Naive thymus-derived CD4-positive, alpha-beta T cell (primary cell): ENCODE measurements around the gene SLC2A13. TPM values are rescaled to one million over a fixed set of nuclear protein-coding genes. Genes with fewer than 3 reads are reported as not detected.

Experiments used
- ATAC-seq: fragments of 150-1000 bp; cut with Tn5 transposase; 2 replicates; pipeline ENCODE4 v1.10.0; 2021; ENCODE audit warnings: mild to moderate bottlenecking, moderate library complexity
- CTCF ChIA-PET: fragments of 350-600 bp; sonication (Branson Sonifier 250); formaldehyde crosslinking; loops from one replicate; lab custom pipeline; 2021; ENCODE audit warnings: antibody characterized with exemption; lab: Charles Lee
- POLR2A ChIA-PET: fragments of 350-600 bp; sonication (Branson Sonifier 250); formaldehyde crosslinking; loops from one replicate; lab custom pipeline; 2021; ENCODE audit warnings: antibody characterized with exemption, inconsistent platforms; lab: Charles Lee
- DNase-seq, 9 donors: peaks; one replicate each; pipeline versions ENCODE4 v3.0.0 to v3.0.0-alpha.2; 2020 to 2022; ENCODE audit warnings: mixed read lengths in 1 of 9
- H3K27ac ChIP-seq: one replicate; pipeline ENCODE4 v1.7.0; 2013; ENCODE audit warnings: mild to moderate bottlenecking, low read depth, low read length, moderate library complexity
- H3K27me3 ChIP-seq, 2 donors: one replicate each; pipeline ENCODE4 v1.7.0; 2013; ENCODE audit warnings: low read length in 2 of 2, mild to moderate bottlenecking in 2 of 2, moderate library complexity in 2 of 2; ENCODE audit not compliant: control insufficient read depth in 2 of 2, insufficient read depth in 2 of 2
- H3K36me3 ChIP-seq, 3 experiments: 1 replicate in 2 of 3; 2 replicates in 1 of 3; pipeline ENCODE4 v1.7.0; 2013; ENCODE audit warnings: low read length in 3 of 3, mild to moderate bottlenecking in 3 of 3, moderate library complexity in 1 of 3; ENCODE audit not compliant: insufficient read depth in 3 of 3, control insufficient read depth in 2 of 3
- H3K4me1 ChIP-seq, 2 donors: one replicate each; pipeline ENCODE4 v1.7.0; 2013; ENCODE audit warnings: low read length in 2 of 2, mild to moderate bottlenecking in 2 of 2, moderate library complexity in 1 of 2; ENCODE audit not compliant: control insufficient read depth in 2 of 2, insufficient read depth in 2 of 2
- H3K4me3 ChIP-seq: 2 replicates; pipeline ENCODE4 v1.7.0; 2013; ENCODE audit warnings: mild to moderate bottlenecking, low read length
- H3K9me3 ChIP-seq, 3 experiments: 1 replicate in 2 of 3; 2 replicates in 1 of 3; pipeline ENCODE4 v1.7.0; 2013; ENCODE audit warnings: low read length in 3 of 3; ENCODE audit not compliant: control insufficient read depth in 2 of 3
- H3K27ac Mint-ChIP-seq, 9 donors: one replicate each; pipeline ENCODE4 v1.8.0; 2020 to 2022; ENCODE audit warnings: mixed read lengths in 9 of 9, mild to moderate bottlenecking in 8 of 9, moderate library complexity in 5 of 9, inconsistent platforms in 2 of 9
- H3K27me3 Mint-ChIP-seq, 5 donors: one replicate each; pipeline ENCODE4 v1.8.0; 2021 to 2022; ENCODE audit warnings: mixed read lengths in 5 of 5, mild to moderate bottlenecking in 1 of 5
- H3K36me3 Mint-ChIP-seq, 5 donors: one replicate each; pipeline ENCODE4 v1.8.0; 2020 to 2022; ENCODE audit warnings: mixed read lengths in 5 of 5, mild to moderate bottlenecking in 3 of 5, inconsistent platforms in 1 of 5
- H3K4me1 Mint-ChIP-seq, 7 donors: one replicate each; pipeline ENCODE4 v1.8.0; 2020 to 2022; ENCODE audit warnings: mixed read lengths in 7 of 7, mild to moderate bottlenecking in 3 of 7, inconsistent platforms in 1 of 7
- H3K4me3 Mint-ChIP-seq, 10 donors: one replicate each; pipeline ENCODE4 v1.8.0; 2020 to 2022; ENCODE audit warnings: mild to moderate bottlenecking in 10 of 10, mixed read lengths in 10 of 10, moderate library complexity in 6 of 10, inconsistent platforms in 2 of 10
- H3K9me3 Mint-ChIP-seq, 11 donors: one replicate each; pipeline ENCODE4 v1.8.0; 2020 to 2022; ENCODE audit warnings: mixed read lengths in 11 of 11, mild to moderate bottlenecking in 4 of 11, inconsistent platforms in 1 of 11, moderate library complexity in 1 of 11
- intact Hi-C, 2 donors: fragments of 100-400 bp; cut with micrococcal nuclease; formaldehyde crosslinking; loops; one replicate each; pipeline ENCODE4 v1.15.1; 2023
- polyA plus RNA-seq, 2 donors: library from polyadenylated mRNA; unstranded; fragments of 300-500 nt; fragmentation: Illumina TruSeq; gene quantifications; one replicate each; pipeline ENCODE4 v1.2.3, GENCODE V29; 2021
- total RNA-seq, 6 experiments: library from RNA in 5 of 6; stranded (reverse) in 5 of 6; gene quantifications; 1 replicate in 5 of 6; 2 replicates in 1 of 6; pipeline ENCODE4 v1.2.3 and lab custom pipeline; 2021 to 2026

SLC2A13 gene
- total and polyA plus RNA-seq, 7 experiments from 2014 or later = 1.2 to 5.8 (median 4.4) TPM

- H3K27ac ChIP-seq = no peak overlapping the region
- intact Hi-C loops = no loop called here
- Mint-ChIP-seq H3K4me3 (no peak overlapping the region), H3K9me3 (no peaks in the 10 kb centered on the region), H3K4me1 (peaks cover 0 to 7% (median 6%) of the 10 kb centered on the region in 7 donors), H3K36me3 (no peaks in the 10 kb centered on the region), H3K27ac (no peak overlapping the region), H3K27me3 (no peaks in the 10 kb centered on the region)
- no peak for DNase-seq
- no peaks in the 10 kb centered on the region for H3K36me3 ChIP-seq
- H3K4me3 ChIP-seq = no peak overlapping the region
- CTCF ChIA-PET = no interaction called here
- POLR2A ChIA-PET = no interaction called here
- no peaks in the 10 kb centered on the region for H3K27me3 ChIP-seq
- no peak for ATAC-seq
- H3K9me3 ChIP-seq = no peaks in the 10 kb centered on the region
- no peaks in the 10 kb centered on the region for H3K4me1 ChIP-seq
Measured at GRCh38 chr12:39988574-39988973, 117.3 kb downstream of the SLC2A13 start.

- H3K4me3 Mint-ChIP-seq = no peak overlapping the region
- no peaks in the 10 kb centered on the region for H3K9me3 Mint-ChIP-seq
- no peak overlapping the region for H3K4me3 ChIP-seq
- no peaks in the 10 kb centered on the region for H3K4me1 ChIP-seq
- no peaks in the 10 kb centered on the region for H3K9me3 ChIP-seq
- no peak overlapping the region for H3K27ac Mint-ChIP-seq
- no peaks in the 10 kb centered on the region for H3K36me3 ChIP-seq
- DNase-seq (no peak), ATAC-seq (no peak)
- no peaks in the 10 kb centered on the region for H3K36me3 Mint-ChIP-seq
- intact Hi-C loops = no loop called here
- H3K27me3 Mint-ChIP-seq = no peaks in the 10 kb centered on the region
- peaks cover 0 to 7% (median 6%) of the 10 kb centered on the region in 7 donors for H3K4me1 Mint-ChIP-seq
- ChIA-PET POLR2A (no interaction called here), CTCF (no interaction called here)
- no peak overlapping the region for H3K27ac ChIP-seq
- no peaks in the 10 kb centered on the region for H3K27me3 ChIP-seq
Measured at GRCh38 chr12:39986674-39987073, 119.2 kb downstream of the SLC2A13 start.

- no peaks in the 10 kb centered on the region for H3K27me3 Mint-ChIP-seq
- H3K4me3 ChIP-seq = no peak overlapping the region
- ChIA-PET CTCF (no interaction called here), POLR2A (no interaction called here)
- H3K36me3 Mint-ChIP-seq = no peaks in the 10 kb centered on the region
- no peak overlapping the region for H3K27ac ChIP-seq
- no peaks in the 10 kb centered on the region for H3K4me1 ChIP-seq
- no peak overlapping the region for H3K27ac Mint-ChIP-seq
- H3K4me1 Mint-ChIP-seq = peaks cover 0 to 7% (median 6%) of the 10 kb centered on the region in 7 donors
- no peaks in the 10 kb centered on the region for H3K9me3 Mint-ChIP-seq
- H3K27me3 ChIP-seq = no peaks in the 10 kb centered on the region
- DNase-seq = no peak
- no peak overlapping the region for H3K4me3 Mint-ChIP-seq
- ATAC-seq = no peak
- no peaks in the 10 kb centered on the region for H3K36me3 ChIP-seq
- H3K9me3 ChIP-seq = no peaks in the 10 kb centered on the region
- intact Hi-C loops = no loop called here
Measured at GRCh38 chr12:39984670-39985069, 121.2 kb downstream of the SLC2A13 start.

- POLR2A ChIA-PET = no interaction called here
Measured at GRCh38 chr12:39975374-39975918, 130.4 kb downstream of the SLC2A13 start.

GRCh38 chr12:39972119-39972518 is 133.8 kb downstream of the SLC2A13 start:
- intact Hi-C loops = no loop called here
- POLR2A ChIA-PET = no interaction called here
- no peak overlapping the region for H3K27ac Mint-ChIP-seq

More at GRCh38 chr12:39975374-39975918, 130.4 kb downstream of the SLC2A13 start:
- H3K27me3 Mint-ChIP-seq = no peaks in the 10 kb centered on the region
- H3K27ac Mint-ChIP-seq = no peak overlapping the region
- H3K36me3 Mint-ChIP-seq = no peaks in the 10 kb centered on the region
- H3K27ac ChIP-seq = no peak overlapping the region
- no peaks in the 10 kb centered on the region for H3K4me1 ChIP-seq
- ATAC-seq = no peak
- no peak for DNase-seq
- H3K4me1 Mint-ChIP-seq = no peaks in the 10 kb centered on the region
- no peaks in the 10 kb centered on the region for H3K27me3 ChIP-seq
- H3K4me3 Mint-ChIP-seq = no peak overlapping the region
- H3K9me3 Mint-ChIP-seq = peaks cover 0 to 9% (median 2%) of the 10 kb centered on the region in 11 donors
- no peak overlapping the region for H3K4me3 ChIP-seq
- intact Hi-C loops = no loop called here
- CTCF ChIA-PET = no interaction called here
- no peaks in the 10 kb centered on the region for H3K9me3 ChIP-seq
- no peaks in the 10 kb centered on the region for H3K36me3 ChIP-seq

GRCh38 chr12:39971348-39971747 is 134.5 kb downstream of the SLC2A13 start:
- DNase-seq (no peak), ATAC-seq (no peak)
- Mint-ChIP-seq H3K27ac (no peak overlapping the region), H3K27me3 (no peaks in the 10 kb centered on the region), H3K9me3 (peaks cover 0 to 14% (median 4%) of the 10 kb centered on the region in 11 donors), H3K4me3 (no peak overlapping the region), H3K36me3 (no peaks in the 10 kb centered on the region), H3K4me1 (no peaks in the 10 kb centered on the region)
- ChIA-PET POLR2A (interaction anchor here (0.7 kb wide), 1 partner anchor 51 kb away, joined by 3 read pairs; no protein-coding TSS in a partner anchor), CTCF (no interaction called here)
- H3K36me3 ChIP-seq = no peaks in the 10 kb centered on the region
- no peak overlapping the region for H3K4me3 ChIP-seq
- H3K27ac ChIP-seq = no peak overlapping the region
- H3K4me1 ChIP-seq = no peaks in the 10 kb centered on the region
- intact Hi-C loops = no loop called here
- no peaks in the 10 kb centered on the region for H3K27me3 ChIP-seq
- H3K9me3 ChIP-seq = no peaks in the 10 kb centered on the region

More at GRCh38 chr12:39972119-39972518, 133.8 kb downstream of the SLC2A13 start:
- Histone ChIP-seq H3K4me3 (no peak overlapping the region), H3K4me1 (no peaks in the 10 kb centered on the region), H3K36me3 (no peaks in the 10 kb centered on the region), H3K9me3 (no peaks in the 10 kb centered on the region), H3K27me3 (no peaks in the 10 kb centered on the region), H3K27ac (no peak overlapping the region)
- Mint-ChIP-seq H3K9me3 (peaks cover 0 to 14% (median 4%) of the 10 kb centered on the region in 11 donors), H3K4me1 (no peaks in the 10 kb centered on the region), H3K27me3 (no peaks in the 10 kb centered on the region), H3K4me3 (no peak overlapping the region), H3K36me3 (no peaks in the 10 kb centered on the region)
- CTCF ChIA-PET = no interaction called here
- ATAC-seq (no peak), DNase-seq (no peak)

- peaks cover 0 to 2% (median 0%) of the 10 kb centered on the region in 5 donors for H3K36me3 Mint-ChIP-seq
- Histone ChIP-seq H3K27ac (no peak overlapping the region), H3K36me3 (no peaks in the 10 kb centered on the region), H3K4me1 (no peaks in the 10 kb centered on the region), H3K9me3 (no peaks in the 10 kb centered on the region), H3K4me3 (no peak overlapping the region), H3K27me3 (no peaks in the 10 kb centered on the region)
- ChIA-PET POLR2A (no interaction called here), CTCF (no interaction called here)
- peaks cover 0 to 14% (median 3%) of the 10 kb centered on the region in 11 donors for H3K9me3 Mint-ChIP-seq
- intact Hi-C loops = no loop called here
- no peak overlapping the region for H3K4me3 Mint-ChIP-seq
- no peaks in the 10 kb centered on the region for H3K27me3 Mint-ChIP-seq
- no peak overlapping the region for H3K27ac Mint-ChIP-seq
- DNase-seq (no peak), ATAC-seq (no peak)
- H3K4me1 Mint-ChIP-seq = no peaks in the 10 kb centered on the region
Measured at GRCh38 chr12:39966721-39967120, 139.2 kb downstream of the SLC2A13 start.
